IPS-11a (cell line): ENCODE data around the gene PSAT1.

Experiments used
- H3K4me3 ChIP-seq: one replicate; pipeline ENCODE4 v1.5.1; 2013; ENCODE audit warnings: low read depth, low read length, control low read depth

The PSAT1 gene

DNA sequence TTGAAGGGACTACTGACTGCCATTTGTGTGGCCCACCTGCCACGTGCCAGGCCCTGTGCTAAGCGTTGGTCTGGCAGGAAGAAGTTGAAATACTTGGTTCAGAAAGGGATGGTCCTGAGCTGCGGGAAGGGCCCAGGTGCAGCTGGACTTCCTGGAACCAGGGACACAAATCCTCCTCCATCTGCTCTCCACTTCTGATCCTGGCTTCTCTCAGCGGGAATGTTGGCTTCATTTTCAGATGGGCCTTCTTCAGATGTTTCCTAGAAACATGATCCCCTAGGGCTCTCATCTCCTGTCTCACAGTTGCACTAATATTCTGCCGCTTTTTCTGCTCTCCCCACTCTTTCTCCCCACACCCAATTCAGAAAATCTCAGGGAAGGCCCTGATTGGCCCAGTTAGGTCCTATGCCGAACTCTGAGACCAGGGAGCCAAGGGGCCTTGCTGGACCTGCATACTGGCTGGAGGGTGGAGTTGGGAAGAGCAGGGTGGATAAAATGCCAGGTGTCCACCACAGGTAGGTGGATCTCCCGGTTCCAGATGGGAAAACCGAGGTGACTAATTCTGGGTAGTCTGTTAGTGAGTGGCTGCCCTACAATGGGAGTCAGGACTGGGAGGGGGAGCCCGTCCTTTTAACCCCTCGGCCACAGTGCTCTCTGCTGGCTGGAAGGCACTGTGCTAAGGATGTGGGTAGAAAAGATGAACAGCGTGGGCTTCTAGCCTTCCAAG is 19.4 kb downstream of the PSAT1 start:
- H3K4me3 ChIP-seq = no peak overlapping the region

- no peak overlapping the region for H3K4me3 ChIP-seq
These were observed 22.5 kb downstream of the PSAT1 start for GRCh38 chr9:78319197-78320029.

DNA sequence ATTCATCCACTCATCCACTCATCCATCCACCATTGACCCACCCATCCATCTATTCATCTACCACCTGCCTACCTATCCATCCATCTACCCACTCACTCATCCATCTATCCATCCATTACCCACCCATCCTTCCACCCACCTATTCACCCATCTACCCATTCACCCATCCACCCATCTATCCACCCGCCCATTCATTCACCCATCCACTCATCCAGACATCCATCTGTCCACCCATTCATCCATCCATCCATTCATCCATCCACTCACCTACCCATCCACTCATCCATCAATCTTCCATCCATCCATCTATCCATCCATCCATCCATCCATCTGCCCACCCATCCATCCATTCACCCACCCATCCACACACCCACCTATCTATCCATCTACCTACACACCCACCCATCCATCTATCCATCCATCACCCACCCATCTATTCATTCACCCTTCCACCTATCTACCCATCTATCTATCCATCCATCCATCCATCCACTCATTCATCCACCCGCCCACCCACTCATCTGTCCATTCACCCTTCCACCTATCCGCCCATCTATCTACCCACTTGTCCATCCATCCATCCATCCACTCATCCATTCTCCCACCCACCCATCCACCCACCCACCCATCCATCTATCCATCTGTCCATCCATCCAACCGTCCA is 23.2 kb downstream of the PSAT1 start:
- H3K4me3 ChIP-seq = no peak overlapping the region

DNA sequence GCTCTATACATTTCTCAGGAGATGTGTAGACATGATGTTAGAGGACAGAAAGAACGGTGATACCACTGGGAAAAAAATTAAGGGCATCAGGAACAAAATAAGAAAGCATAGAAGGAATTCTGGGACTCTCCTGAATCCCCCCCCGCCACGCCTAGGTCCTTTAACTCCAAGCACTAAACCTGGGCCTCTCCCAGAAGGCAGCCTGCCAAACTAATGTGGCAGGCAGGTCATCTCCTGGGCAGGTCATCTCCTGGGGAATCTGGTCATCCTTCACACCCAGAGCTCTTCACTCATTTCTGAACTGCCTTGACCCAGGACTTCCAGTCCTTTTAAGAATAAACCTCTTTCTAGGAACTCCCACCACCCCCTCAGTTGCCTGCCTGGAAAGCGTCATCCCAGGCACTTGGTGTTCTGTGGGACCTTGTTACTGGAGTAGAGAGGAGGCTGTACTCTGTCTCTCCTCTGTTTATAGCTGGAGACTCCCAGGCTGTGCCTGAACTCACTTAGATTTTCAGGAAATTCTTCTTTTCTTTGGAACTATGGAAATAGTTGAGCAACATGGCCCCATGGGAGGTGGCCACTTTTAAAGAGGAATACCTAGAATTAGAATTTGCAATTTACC is 24.1 kb downstream of the PSAT1 start:
- H3K4me3 ChIP-seq = no peak overlapping the region

DNA sequence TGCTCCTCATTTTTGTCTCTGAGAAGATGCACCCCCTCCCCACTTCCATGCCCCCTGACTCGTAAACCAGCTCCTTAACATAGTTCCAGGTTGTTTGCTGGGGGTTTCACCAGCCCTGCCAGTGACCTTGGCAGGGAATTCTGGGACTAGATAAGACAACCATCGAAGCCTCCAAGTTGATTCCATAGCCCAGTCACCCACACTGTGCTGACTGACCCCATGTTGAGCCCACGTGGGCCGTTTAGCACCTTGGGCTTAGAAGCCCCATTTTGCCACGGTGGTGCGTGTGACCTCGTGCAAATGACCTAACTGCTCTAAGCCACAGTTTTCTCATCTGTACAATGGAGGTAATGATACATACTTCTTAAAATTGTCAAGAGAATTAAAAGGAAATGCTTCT is 24.6 kb downstream of the PSAT1 start:
- H3K4me3 ChIP-seq = no peak overlapping the region

DNA sequence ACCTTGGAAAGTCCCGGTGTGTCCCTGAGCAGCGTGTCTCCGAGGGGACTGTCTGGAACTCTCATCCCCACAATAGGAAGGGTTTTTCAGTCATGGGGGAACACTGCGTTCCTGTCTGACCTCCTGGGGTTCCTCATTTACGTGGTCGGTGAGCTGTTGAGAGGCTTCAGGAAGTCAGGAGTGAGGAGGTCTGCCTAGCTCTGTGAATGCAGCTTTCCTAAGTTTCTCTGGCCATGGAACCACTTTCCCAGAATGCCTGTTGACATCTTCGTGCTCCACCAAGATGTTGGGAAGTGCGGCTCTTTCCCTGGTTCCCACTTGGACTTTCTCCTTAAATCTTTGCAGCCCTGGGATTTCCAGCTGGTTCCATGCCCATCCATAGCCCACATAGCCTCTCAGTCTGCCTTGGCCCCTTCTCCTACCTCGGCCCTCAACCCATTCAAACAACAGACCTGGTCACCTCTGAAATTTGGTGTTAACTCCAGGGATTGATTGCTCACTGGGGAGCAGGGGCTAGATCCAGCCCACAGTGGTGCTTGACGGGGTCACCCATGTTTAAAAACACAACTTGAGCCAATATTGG is 27.2 kb downstream of the PSAT1 start:
- H3K4me3 ChIP-seq = no peak overlapping the region

GRCh38 chr9:78324682-78325081 is 27.8 kb downstream of the PSAT1 start:
- no peak overlapping the region for H3K4me3 ChIP-seq

DNA sequence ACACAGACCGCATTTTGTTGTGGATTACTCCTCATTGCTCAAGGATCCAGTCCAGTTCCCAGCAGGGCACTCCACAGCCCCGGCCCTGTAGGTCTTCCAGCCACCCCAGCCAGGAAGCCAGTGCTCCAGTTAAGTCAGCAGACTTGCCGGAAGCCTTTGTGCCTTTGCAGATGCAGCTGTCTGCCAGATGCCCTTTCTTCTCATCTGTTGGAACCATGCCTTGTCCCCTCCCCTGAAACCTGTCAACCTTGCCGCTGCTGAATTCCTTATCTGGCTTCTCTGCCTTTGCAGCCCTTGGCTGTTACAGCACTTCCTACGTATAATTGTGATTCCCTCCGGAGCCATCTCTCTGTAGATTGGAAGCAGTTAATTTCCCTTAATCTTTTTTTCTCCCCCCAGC is 28.4 kb downstream of the PSAT1 start:
- no peak overlapping the region for H3K4me3 ChIP-seq

DNA sequence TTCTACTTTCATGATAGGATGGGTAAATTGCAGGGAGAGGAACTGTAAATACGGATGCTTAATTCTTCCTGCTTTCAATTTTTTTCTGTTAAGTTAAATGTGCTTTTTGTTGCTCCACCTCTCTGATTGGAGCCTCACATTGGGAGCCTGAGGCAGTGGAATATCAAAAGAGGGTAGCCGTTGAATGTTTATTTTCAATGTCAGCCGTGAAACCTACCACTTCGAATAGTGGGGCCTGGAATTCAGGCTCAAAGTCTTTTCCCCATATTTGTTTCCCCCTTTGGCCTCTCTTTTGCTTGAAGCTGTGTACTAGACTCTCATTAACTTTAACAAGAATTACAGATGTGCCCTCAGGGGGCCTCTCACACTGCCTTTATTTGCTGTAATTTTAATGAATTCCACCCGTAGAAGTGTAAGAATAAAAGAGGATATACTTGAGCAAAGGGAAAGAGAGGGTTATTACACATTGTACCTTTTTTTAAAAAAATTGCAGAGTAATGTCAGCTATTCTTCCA is 29.0 kb downstream of the PSAT1 start:
- no peak overlapping the region for H3K4me3 ChIP-seq

DNA sequence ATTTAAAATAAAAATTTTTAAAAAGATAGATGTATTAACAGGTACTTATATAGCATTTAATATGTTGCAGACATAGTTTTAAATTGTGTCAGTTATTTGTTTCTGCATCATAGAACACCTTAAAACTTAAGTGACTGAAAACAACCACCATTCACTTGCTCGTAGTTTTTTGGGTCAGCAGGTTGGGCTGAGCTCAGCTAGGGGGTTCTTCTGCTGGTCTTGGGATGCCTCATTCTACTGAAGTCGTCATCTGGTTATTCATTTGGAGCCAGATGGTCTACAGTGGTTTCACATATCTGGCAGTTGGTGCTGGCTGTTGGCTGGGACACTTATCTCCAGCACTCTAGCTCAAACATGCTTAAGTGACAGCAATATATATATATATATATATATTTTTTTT is 29.6 kb downstream of the PSAT1 start:
- no peak overlapping the region for H3K4me3 ChIP-seq

GRCh38 chr9:78332381-78332780 is 35.5 kb downstream of the PSAT1 start:
- no peak overlapping the region for H3K4me3 ChIP-seq

- no peak overlapping the region for H3K4me3 ChIP-seq
These were observed 51.9 kb downstream of the PSAT1 start for GRCh38 chr9:78348848-78349247.

DNA sequence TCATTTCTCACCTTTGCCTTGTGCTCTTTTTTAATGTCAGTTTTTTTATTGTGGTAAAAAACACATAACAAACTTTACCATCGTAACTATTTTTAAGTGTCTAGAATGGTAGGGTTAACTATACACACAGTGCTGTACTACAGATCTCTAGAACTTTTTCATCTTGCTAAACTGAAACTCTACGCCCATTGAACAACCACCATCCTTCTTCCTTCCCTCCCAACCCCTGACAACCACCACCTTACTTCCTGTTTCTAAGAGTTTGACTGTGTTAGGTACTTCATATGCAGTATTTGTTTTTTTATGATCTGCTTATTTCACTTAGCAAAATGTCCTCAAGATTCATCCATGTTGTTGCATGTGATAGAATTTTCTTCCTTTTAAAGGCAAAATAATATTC is 54.9 kb downstream of the PSAT1 start:
- no peak overlapping the region for H3K4me3 ChIP-seq

GRCh38 chr9:78354324-78354973 is 57.5 kb downstream of the PSAT1 start:
- H3K4me3 ChIP-seq = no peak overlapping the region

DNA sequence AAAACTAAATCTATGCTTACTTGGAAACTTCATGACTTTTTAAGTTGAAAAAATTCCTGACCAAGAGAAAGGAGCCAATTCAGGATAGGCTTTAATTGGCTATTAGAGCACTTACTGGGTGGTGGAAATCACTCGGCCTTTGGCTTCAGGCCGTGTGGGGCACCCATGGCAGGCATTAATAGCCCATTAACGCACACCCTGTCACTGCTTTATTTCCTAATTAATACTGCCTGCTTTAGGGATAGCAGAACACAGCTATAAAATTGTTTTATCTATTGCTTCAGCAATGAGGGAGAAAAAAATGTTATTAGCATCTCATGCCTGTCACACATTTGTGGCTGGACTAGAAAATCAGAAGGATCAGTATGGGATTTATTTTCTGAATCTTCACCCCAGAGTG is 58.1 kb downstream of the PSAT1 start:
- H3K4me3 ChIP-seq = no peak overlapping the region

GRCh38 chr9:78356634-78357033 is 59.7 kb downstream of the PSAT1 start:
- no peak overlapping the region for H3K4me3 ChIP-seq

- H3K4me3 ChIP-seq = no peak overlapping the region
These were observed 60.4 kb downstream of the PSAT1 start for GRCh38 chr9:78357165-78357873.

GRCh38 chr9:78358329-78359051 is 61.6 kb downstream of the PSAT1 start:
- no peak overlapping the region for H3K4me3 ChIP-seq

DNA sequence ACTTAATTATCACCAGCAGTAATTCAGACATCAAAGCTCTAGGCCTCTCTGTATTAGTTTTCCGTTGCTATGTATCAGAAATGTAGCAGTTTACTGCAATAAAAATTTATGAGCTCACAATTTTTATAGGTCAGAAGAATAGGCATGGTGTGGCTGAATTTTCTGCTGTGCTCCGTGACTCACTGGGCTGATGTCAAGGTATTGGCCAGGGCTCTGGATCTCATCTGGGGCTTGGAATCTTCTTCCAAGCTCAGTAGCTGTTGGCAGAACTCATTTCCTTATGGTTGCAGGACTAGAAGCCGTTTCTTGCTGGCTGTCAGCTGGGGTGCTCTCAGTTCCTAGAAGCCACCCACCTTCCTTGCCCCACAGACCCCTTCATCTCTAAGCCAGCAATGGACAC is 66.3 kb downstream of the PSAT1 start:
- H3K4me3 ChIP-seq = no peak overlapping the region
